ENCODE measurements around the gene SRSF5. TPM values are rescaled to one million over a fixed set of nuclear protein-coding genes. Genes with fewer than 3 reads are reported as not detected.

The SRSF5 gene
- 178 to 394 TPM (median 210 TPM) in 5 replicates for total RNA-seq (2022; extraction: Qiagen RNA extraction; ENCODE audit: low read depth)

DNA sequence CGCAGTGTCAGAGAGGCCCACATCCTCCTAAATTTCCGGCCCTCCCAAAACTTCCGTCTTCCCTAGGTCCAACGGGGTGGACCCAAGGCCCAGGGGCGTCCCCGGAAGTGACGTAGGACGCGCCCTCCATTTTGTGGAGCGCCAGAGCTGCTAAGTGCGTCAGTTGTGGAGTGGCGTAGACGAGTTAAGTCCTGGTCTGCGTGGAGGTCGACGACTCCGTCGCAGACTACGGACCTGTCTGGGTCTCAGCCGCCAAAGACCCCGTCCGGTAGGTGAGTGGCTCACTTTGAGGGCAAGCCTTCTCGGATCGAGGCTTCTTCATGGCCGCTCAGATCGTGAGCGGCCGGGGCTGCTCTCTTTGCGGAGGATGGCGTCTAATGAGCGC is at the start of gene SRSF5:
Gene SRSF5, plus strand, starts transcription at position 159 of the 385 bp plus-strand sequence. CDS start 1,015 bp downstream, outside the sequence.

GRCh38 chr14:69796797-69797500 is 30.0 kb downstream of the SRSF5 start, which contains the start of gene SLC10A1:
Gene SLC10A1 (minus strand): TSS chr14:69797241. CDS start chr14:69797155, 86 bp downstream.

Other genes with a start within 250 kb of the SRSF5 start
- 0.02 TPM in 1 of 5 replicates, not detected in the others for gene CCDC177, start 192.3 kb upstream of the SRSF5 start, total RNA-seq (2022; extraction: Qiagen RNA extraction; ENCODE audit: low read depth)
- gene SUSD6, start 155.5 kb upstream of the SRSF5 start, total RNA-seq (2022; extraction: Qiagen RNA extraction; ENCODE audit: low read depth), result 6.6 to 8.3 TPM (median 8.0 TPM) in 5 replicates
- gene SLC10A1, start 30.1 kb downstream of the SRSF5 start, total RNA-seq (2022; extraction: Qiagen RNA extraction; ENCODE audit: low read depth), result not detected in 5 replicates
- 16.7 to 26.5 TPM (median 21.2 TPM) in 5 replicates for gene SMOC1, start 112.3 kb downstream of the SRSF5 start, total RNA-seq (2022; extraction: Qiagen RNA extraction; ENCODE audit: low read depth)